HUES48 (cell line): ENCODE measurements around the gene DSCAM.

Source experiments
- H3K27ac ChIP-seq: one replicate; pipeline ENCODE4 v1.7.0; 2013; ENCODE audit warnings: low read depth, low read length, inconsistent platforms
- H3K27me3 ChIP-seq: 2 replicates; pipeline ENCODE4 v1.6.1; 2013; ENCODE audit warnings: mild to moderate bottlenecking, low read length; ENCODE audit not compliant: control insufficient read depth, insufficient read depth
- H3K36me3 ChIP-seq: 2 replicates; pipeline ENCODE4 v1.6.1; 2013; ENCODE audit warnings: low read length; ENCODE audit not compliant: control insufficient read depth, insufficient read depth
- H3K4me1 ChIP-seq: 2 replicates; pipeline ENCODE4 v1.6.1; 2013; ENCODE audit warnings: mild to moderate bottlenecking, low read length; ENCODE audit not compliant: control insufficient read depth, insufficient read depth
- H3K4me3 ChIP-seq: 2 replicates; pipeline ENCODE4 v1.5.1; 2013; ENCODE audit warnings: mild to moderate bottlenecking, low read depth, low read length
- H3K9ac ChIP-seq: 2 replicates; pipeline ENCODE4 v1.6.1; 2013; ENCODE audit warnings: mild to moderate bottlenecking, low read depth, low read length, moderate library complexity
- H3K9me3 ChIP-seq: 2 replicates; pipeline ENCODE4 v1.6.1; 2013; ENCODE audit warnings: low read length; ENCODE audit not compliant: control insufficient read depth, insufficient read depth

Gene DSCAM

DNA sequence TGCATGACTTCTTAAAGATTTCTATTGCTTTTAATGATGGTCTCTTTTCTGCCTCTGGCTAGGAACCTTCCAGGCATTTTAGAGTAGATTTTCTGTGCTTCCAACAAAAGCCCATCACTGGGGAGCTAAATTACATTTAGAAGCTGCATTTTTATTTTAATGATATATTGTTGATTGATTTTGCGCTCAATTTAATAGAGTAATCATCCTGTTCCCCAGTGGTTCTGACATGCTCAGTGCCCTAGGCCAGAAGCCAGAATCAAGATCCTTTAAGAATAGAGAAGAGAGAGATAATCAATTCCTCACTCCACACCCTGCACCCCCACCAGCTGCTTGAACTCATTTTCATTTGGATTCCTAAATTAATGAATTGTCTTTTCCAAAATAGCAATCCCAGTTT is 881.9 kb downstream of the DSCAM start:
- H3K9me3 ChIP-seq, result peaks cover 3% of the 10 kb centered on the region; the same call in 1 of the 2 replicates
- H3K4me1 ChIP-seq, result no peaks in the 10 kb centered on the region
- no peak overlapping the region for H3K4me3 ChIP-seq
- H3K9ac ChIP-seq, result no peak overlapping the region
- no peaks in the 10 kb centered on the region for H3K27me3 ChIP-seq
- H3K27ac ChIP-seq, result no peak overlapping the region
- H3K36me3 ChIP-seq, result no peaks in the 10 kb centered on the region

DNA sequence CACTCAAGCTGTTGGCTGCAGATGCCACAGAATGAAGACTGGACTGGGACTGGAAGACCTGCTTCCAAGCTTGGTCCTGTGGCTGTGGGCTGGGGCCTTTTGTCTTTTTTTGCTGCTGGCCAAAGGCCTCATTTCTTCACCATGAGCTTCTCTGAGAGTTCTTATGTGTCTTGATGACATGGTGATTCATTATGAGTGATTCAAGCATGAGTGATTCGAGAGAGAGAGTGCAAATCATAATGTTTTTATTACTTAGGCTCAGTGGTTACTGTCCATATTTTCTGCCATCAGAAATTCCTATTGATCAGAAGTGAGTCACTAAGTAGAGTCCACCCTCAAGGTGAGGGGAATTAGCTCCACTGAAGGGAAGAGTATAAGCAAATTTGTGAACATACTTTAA is 885.7 kb downstream of the DSCAM start:
- no peak overlapping the region for H3K27ac ChIP-seq
- no peaks in the 10 kb centered on the region for H3K27me3 ChIP-seq
- H3K36me3 ChIP-seq, result no peaks in the 10 kb centered on the region
- peaks cover 5% of the 10 kb centered on the region; the same call in 1 of the 2 replicates for H3K4me1 ChIP-seq
- peaks cover 8% of the 10 kb centered on the region; the same call in 1 of the 2 replicates for H3K9me3 ChIP-seq
- no peak overlapping the region for H3K9ac ChIP-seq
- no peak overlapping the region for H3K4me3 ChIP-seq
